ENCODE data around the gene ZNF577.

DNA sequence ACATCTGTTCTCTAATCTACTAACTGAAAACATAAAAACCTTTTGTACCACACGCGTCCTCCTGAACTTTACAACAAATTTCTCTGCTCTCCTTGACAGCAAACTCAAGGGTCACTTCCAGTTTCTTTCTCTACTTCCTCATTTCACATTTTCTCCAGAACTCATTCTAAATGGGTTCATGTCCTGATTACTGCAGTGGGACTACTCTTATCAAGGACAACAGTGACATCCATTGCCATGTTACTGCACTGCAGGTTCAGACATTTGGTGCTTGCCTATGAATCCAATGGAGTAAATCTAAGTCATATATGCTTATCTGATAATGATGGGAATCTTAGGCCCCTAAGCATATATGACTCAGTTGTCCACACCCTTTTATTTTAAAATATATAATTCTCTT is 57.5 kb downstream of the ZNF577 start:
- TF ChIP-seq, protein P1, sequence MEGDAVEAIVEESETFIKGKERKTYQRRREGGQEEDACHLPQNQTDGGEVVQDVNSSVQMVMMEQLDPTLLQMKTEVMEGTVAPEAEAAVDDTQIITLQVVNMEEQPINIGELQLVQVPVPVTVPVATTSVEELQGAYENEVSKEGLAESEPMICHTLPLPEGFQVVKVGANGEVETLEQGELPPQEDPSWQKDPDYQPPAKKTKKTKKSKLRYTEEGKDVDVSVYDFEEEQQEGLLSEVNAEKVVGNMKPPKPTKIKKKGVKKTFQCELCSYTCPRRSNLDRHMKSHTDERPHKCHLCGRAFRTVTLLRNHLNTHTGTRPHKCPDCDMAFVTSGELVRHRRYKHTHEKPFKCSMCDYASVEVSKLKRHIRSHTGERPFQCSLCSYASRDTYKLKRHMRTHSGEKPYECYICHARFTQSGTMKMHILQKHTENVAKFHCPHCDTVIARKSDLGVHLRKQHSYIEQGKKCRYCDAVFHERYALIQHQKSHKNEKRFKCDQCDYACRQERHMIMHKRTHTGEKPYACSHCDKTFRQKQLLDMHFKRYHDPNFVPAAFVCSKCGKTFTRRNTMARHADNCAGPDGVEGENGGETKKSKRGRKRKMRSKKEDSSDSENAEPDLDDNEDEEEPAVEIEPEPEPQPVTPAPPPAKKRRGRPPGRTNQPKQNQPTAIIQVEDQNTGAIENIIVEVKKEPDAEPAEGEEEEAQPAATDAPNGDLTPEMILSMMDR (IDR thresholded peaks at IDR 0.05), result no peak
- TF ChIP-seq TCF7L2 (IDR thresholded peaks at IDR 0.05; ENCODE audit: low read depth, low read length) (no peak), REST (IDR thresholded peaks at IDR 0.05; ENCODE audit: insufficient read depth in 1 of 2, low read depth in 2 of 2, low read length in 1 of 2) (no peak)

Measured in Panc1 (cell line).